Body of pancreas (tissue), 4 donors: ENCODE data around the gene MAML2.

ENCODE experiments used
- POLR2A ChIP-seq, 3 donors: fragments of 450-650 bp; IDR thresholded peaks; one replicate each; pipeline ENCODE4 v1.6.1; 2016; ENCODE audit warnings: antibody characterized with exemption in 3 of 3, mild to moderate bottlenecking in 2 of 3
- TF ChIP-seq, protein P1 (sequence below), 7 experiments: fragments of 450-650 bp in 4 of 7; fragments of 200-600 bp in 3 of 7; sonication (generic) in 3 of 7; IDR thresholded peaks; one replicate each; pipeline ENCODE4 v1.5.1; 2016 to 2019; ENCODE audit warnings: antibody characterized with exemption in 7 of 7

DNA sequence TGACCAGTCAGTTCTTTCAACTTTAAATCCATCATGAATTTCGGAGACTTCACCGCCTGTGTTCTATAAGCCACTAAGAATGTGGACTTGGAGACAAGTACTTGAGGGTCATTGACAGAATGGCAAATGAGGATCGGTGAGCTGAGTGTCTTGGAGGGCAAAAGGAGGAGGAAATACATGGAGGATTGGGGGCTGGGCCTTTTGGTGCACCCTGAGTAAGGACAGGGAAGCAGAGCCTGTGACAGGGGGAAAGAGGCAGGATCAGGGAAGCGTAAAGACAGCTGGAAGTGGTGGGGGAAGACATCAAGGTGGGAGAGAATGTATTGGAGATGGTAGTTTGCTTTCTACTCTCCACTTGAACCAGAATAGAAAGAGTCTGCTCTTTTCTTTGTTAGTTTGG, 348.7 kb downstream of the MAML2 start:
- no peak for TF ChIP-seq POLR2A (IDR thresholded peaks at IDR 0.05)
- TF ChIP-seq, protein P1, sequence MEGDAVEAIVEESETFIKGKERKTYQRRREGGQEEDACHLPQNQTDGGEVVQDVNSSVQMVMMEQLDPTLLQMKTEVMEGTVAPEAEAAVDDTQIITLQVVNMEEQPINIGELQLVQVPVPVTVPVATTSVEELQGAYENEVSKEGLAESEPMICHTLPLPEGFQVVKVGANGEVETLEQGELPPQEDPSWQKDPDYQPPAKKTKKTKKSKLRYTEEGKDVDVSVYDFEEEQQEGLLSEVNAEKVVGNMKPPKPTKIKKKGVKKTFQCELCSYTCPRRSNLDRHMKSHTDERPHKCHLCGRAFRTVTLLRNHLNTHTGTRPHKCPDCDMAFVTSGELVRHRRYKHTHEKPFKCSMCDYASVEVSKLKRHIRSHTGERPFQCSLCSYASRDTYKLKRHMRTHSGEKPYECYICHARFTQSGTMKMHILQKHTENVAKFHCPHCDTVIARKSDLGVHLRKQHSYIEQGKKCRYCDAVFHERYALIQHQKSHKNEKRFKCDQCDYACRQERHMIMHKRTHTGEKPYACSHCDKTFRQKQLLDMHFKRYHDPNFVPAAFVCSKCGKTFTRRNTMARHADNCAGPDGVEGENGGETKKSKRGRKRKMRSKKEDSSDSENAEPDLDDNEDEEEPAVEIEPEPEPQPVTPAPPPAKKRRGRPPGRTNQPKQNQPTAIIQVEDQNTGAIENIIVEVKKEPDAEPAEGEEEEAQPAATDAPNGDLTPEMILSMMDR (IDR thresholded peaks at IDR 0.05), result no peak
